Activated CD4-positive, alpha-beta T cell treated with anti-CD3 and anti-CD28 coated beads, Interleukin-2, Interleukin-4, amounts not matched to agents 100 ng/mL and 50 ng/mL, durations not matched to agents 16 hours and 8 hours (primary cell): ENCODE data around the gene SLC25A43.
"Not testable (repeated sequence)": the region's sequence is repeated elsewhere in the genome, so short reads cannot be mapped to it uniquely, and the experiment has no call there.

Experiments
- DNase-seq: peaks from one replicate; pipeline ENCODE4 v3.0.0-alpha.2; 2020; ENCODE audit warnings: low spot score

The SLC25A43 gene

GRCh38 chrX:119468551-119469312 lies 69.6 kb downstream of the SLC25A43 start:
- DNase-seq: peak; percentile 85

- no peak for DNase-seq
Observed at GRCh38 chrX:119469313-119469635, 70.1 kb downstream of the SLC25A43 start.

- DNase-seq: no peak
Observed at GRCh38 chrX:119474615-119475388, 75.7 kb downstream of the SLC25A43 start.

GRCh38 chrX:119475389-119476101 lies 76.4 kb downstream of the SLC25A43 start:
- DNase-seq: peak; percentile 22

- DNase-seq: no peak
Observed at GRCh38 chrX:119477812-119478232, 78.7 kb downstream of the SLC25A43 start.

GRCh38 chrX:119478504-119478903 lies 79.4 kb downstream of the SLC25A43 start:
- no peak for DNase-seq

GRCh38 chrX:119479845-119480244 lies 80.7 kb downstream of the SLC25A43 start:
- DNase-seq: no peak

GRCh38 chrX:119481323-119481801 lies 82.2 kb downstream of the SLC25A43 start:
- no peak for DNase-seq

- DNase-seq: no peak
Observed at GRCh38 chrX:119482041-119482440, 82.9 kb downstream of the SLC25A43 start.

- DNase-seq: peak; percentile 70
Observed at GRCh38 chrX:119482481-119483480, 83.6 kb downstream of the SLC25A43 start.

GRCh38 chrX:119486745-119487144 lies 87.6 kb downstream of the SLC25A43 start:
- no peak for DNase-seq

- DNase-seq: not testable (repeated sequence)
Observed at GRCh38 chrX:119487766-119488165, 88.6 kb downstream of the SLC25A43 start.

- peak; percentile 25 for DNase-seq
Observed at GRCh38 chrX:119488749-119489148, 89.6 kb downstream of the SLC25A43 start.

GRCh38 chrX:119489212-119490074 lies 90.3 kb downstream of the SLC25A43 start:
- no peak for DNase-seq

- DNase-seq: no peak
Observed at GRCh38 chrX:119492463-119492862, 93.3 kb downstream of the SLC25A43 start.

GRCh38 chrX:119493851-119494495 lies 94.8 kb downstream of the SLC25A43 start:
- DNase-seq: not testable (repeated sequence)

- DNase-seq: no peak
Observed at GRCh38 chrX:119495734-119496726, 96.9 kb downstream of the SLC25A43 start.

- DNase-seq: no peak
Observed at GRCh38 chrX:119497185-119497584, 98.0 kb downstream of the SLC25A43 start.
